Astrocyte of the cerebellum (primary cell): ENCODE data around the gene FGF2.
"Not testable (repeated sequence)": the region's sequence is repeated elsewhere in the genome, so short reads cannot be mapped to it uniquely, and the experiment has no call there.

Source experiments
- DNase-seq: peaks from one replicate; pipeline ENCODE4 v3.0.0-alpha.2; 2011; ENCODE audit warnings: low read depth
- H3K4me3 ChIP-seq: 2 replicates; pipeline ENCODE4 v1.5.1; 2011; ENCODE audit warnings: mild to moderate bottlenecking, low read depth, low read length, moderate library complexity
- in situ Hi-C: cut with HindIII; loops from 2 replicates; pipeline ENCODE4 v1.10.0; 2017; ENCODE audit warnings: low sequenced_read_pairs
- TF ChIP-seq, protein P1 (sequence below): IDR thresholded peaks from 2 replicates; pipeline ENCODE4 v1.5.1; 2012; ENCODE audit warnings: low read length, low read depth, moderate library complexity, mild to moderate bottlenecking; ENCODE audit errors: missing control alignments

Gene FGF2

DNA sequence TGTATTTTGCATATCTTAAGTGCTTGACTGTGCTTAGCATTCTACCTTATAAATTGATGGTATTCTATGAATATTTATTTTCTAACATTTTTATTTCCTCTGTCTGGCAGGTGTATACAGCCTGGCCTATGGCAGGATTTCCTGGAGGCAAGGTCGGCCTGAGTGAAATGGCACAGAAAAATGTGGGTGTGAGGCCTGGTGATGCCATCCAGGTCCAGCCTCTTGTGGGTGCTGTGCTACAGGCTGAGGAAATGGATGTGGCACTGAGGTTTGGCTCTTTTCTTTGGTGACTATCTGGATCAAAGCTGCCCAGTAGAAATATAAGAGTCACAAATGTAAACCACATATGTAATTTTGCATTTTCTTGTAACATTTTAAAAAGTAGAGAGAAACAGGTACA lies 102.3 kb downstream of the FGF2 start:
- TF ChIP-seq, protein P1, sequence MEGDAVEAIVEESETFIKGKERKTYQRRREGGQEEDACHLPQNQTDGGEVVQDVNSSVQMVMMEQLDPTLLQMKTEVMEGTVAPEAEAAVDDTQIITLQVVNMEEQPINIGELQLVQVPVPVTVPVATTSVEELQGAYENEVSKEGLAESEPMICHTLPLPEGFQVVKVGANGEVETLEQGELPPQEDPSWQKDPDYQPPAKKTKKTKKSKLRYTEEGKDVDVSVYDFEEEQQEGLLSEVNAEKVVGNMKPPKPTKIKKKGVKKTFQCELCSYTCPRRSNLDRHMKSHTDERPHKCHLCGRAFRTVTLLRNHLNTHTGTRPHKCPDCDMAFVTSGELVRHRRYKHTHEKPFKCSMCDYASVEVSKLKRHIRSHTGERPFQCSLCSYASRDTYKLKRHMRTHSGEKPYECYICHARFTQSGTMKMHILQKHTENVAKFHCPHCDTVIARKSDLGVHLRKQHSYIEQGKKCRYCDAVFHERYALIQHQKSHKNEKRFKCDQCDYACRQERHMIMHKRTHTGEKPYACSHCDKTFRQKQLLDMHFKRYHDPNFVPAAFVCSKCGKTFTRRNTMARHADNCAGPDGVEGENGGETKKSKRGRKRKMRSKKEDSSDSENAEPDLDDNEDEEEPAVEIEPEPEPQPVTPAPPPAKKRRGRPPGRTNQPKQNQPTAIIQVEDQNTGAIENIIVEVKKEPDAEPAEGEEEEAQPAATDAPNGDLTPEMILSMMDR = no peak
- no peak overlapping the region for H3K4me3 ChIP-seq
- in situ Hi-C loops = no loop called here
- DNase-seq = no peak

- in situ Hi-C loops = no loop called here
- TF ChIP-seq, protein P1 = no peak
- H3K4me3 ChIP-seq = no peak overlapping the region
- no peak for DNase-seq
These were observed 104.2 kb downstream of the FGF2 start for GRCh38 chr4:122930862-122931261.

DNA sequence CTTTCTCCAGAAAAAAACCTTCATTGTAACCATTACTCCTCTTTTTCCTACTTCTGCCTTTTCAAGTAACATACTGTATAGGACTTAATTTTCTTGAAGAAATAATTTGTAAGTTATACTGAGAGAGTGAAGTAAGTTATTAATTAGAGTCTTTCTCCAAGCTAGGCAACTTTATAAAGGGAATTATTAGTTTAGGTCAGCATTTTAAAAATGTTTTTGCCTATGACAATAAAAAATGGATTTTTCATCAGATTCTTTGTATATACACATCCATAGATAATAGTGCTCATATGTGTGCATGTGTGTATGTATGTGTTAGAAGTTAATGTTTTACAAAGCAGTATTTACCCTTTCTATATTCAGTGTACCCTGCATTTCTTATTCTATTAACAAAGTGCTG lies 106.1 kb downstream of the FGF2 start:
- TF ChIP-seq, protein P1 = no peak
- DNase-seq = no peak
- H3K4me3 ChIP-seq = no peak overlapping the region
- in situ Hi-C loops = no loop called here

GRCh38 chr4:122945136-122945535 lies 118.5 kb downstream of the FGF2 start:
- H3K4me3 ChIP-seq, DNase-seq, in situ Hi-C loops: not testable (repeated sequence)

DNA sequence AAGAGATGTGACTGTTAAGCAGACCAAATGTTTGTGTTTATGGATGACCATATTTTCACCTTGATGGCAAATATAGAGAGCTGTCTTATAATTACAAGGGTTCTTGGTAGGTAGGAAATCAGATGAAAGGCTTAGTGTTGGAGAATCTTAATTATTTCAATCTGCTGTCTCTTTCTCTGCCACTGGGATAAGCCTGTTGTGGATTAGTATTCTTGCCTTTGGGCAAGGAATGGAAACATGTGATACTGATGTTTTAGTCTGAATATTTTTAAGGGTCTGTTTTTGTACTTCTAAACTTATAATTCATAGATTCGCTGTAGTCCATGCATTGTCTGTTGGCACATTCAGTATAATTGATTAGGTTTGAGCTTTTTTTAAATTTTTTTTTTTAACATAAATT lies 119.5 kb downstream of the FGF2 start:
- in situ Hi-C loops = no loop called here

More for the DNA sequence above, 119.5 kb downstream of the FGF2 start:
- no peak overlapping the region for H3K4me3 ChIP-seq
- no peak for DNase-seq
- TF ChIP-seq, protein P1 = no peak
